Femur (tissue), 1 donor: ENCODE results near the gene ZNF507.

Source experiments
- DNase-seq: peaks from one replicate; pipeline ENCODE4 v3.0.0-alpha.2; 2017

ZNF507 gene

GRCh38 chr19:32339988-32340874 lies 5.2 kb upstream of the ZNF507 start:
- DNase-seq, result peak; percentile 56

GRCh38 chr19:32342695-32343094 lies 2.7 kb upstream of the ZNF507 start:
- DNase-seq, result no peak

- DNase-seq, result no peak
These were observed 1.7 kb upstream of the ZNF507 start for GRCh38 chr19:32343550-32344262.

GRCh38 chr19:32346901-32347300 lies 1.5 kb downstream of the ZNF507 start:
- no peak for DNase-seq

- DNase-seq, result no peak
These were observed 2.2 kb downstream of the ZNF507 start for GRCh38 chr19:32347573-32347972.

GRCh38 chr19:32349051-32349450 lies 3.6 kb downstream of the ZNF507 start:
- DNase-seq, result no peak

- DNase-seq, result no peak
These were observed 4.5 kb downstream of the ZNF507 start for GRCh38 chr19:32349724-32350470.

GRCh38 chr19:32350471-32350865 lies 5.1 kb downstream of the ZNF507 start:
- DNase-seq, result no peak

- DNase-seq, result no peak
These were observed 5.6 kb downstream of the ZNF507 start for GRCh38 chr19:32350987-32351348.

- DNase-seq, result no peak
These were observed 6.8 kb downstream of the ZNF507 start for GRCh38 chr19:32352241-32352630.

GRCh38 chr19:32354345-32354744 lies 8.9 kb downstream of the ZNF507 start:
- DNase-seq, result no peak

- no peak for DNase-seq
These were observed 9.9 kb downstream of the ZNF507 start for GRCh38 chr19:32355309-32355708.

GRCh38 chr19:32357720-32358119 lies 12.3 kb downstream of the ZNF507 start:
- DNase-seq, result no peak

- no peak for DNase-seq
These were observed 12.9 kb downstream of the ZNF507 start for GRCh38 chr19:32358321-32358720.

- DNase-seq, result no peak
These were observed 14.2 kb downstream of the ZNF507 start for GRCh38 chr19:32359581-32359980.

- no peak for DNase-seq
These were observed 16.3 kb downstream of the ZNF507 start for GRCh38 chr19:32361574-32362317.

GRCh38 chr19:32362318-32362691 lies 16.9 kb downstream of the ZNF507 start:
- DNase-seq, result no peak

- DNase-seq, result no peak
These were observed 17.8 kb downstream of the ZNF507 start for GRCh38 chr19:32363175-32363574.

GRCh38 chr19:32363632-32364031 lies 18.2 kb downstream of the ZNF507 start:
- DNase-seq, result no peak

- DNase-seq, result no peak
These were observed 18.6 kb downstream of the ZNF507 start for GRCh38 chr19:32364040-32364439.

- no peak for DNase-seq
These were observed 21.7 kb downstream of the ZNF507 start for GRCh38 chr19:32367063-32367462.

GRCh38 chr19:32367948-32368536 lies 22.6 kb downstream of the ZNF507 start:
- no peak for DNase-seq
